PC-3 (cell line): Measurements from ENCODE around the gene PHYKPL. TPM values are rescaled to one million over a fixed set of nuclear protein-coding genes. Genes with fewer than 3 reads are reported as not detected.

Experiments
- ATAC-seq: fragments of 200-7000 bp; cut with Tn5 transposase; 2 replicates; pipeline ENCODE4 v1.9.1; 2020; ENCODE audit warnings: mild to moderate bottlenecking, moderate library complexity
- BruUV-seq: library from RNA; stranded (reverse); fragments of 400-500 nt; replicated peaks from 2 replicates; lab custom pipeline; 2021; lab: Mats Ljungman, UMichigan
- CTCF ChIA-PET: fragments of 300-600 bp; sonication (Branson Sonifier 250); formaldehyde crosslinking; loops from one replicate; lab custom pipeline; 2022; ENCODE audit warnings: antibody characterized with exemption; lab: Charles Lee
- POLR2A ChIA-PET: fragments of 300-600 bp; sonication (Branson Sonifier 250); formaldehyde crosslinking; loops from one replicate; lab custom pipeline; 2022; ENCODE audit warnings: antibody characterized with exemption; ENCODE audit not compliant: unreplicated experiment; lab: Charles Lee
- DNase-seq: peaks from one replicate; pipeline ENCODE4 v3.0.0-alpha.2; 2015
- H2AFZ ChIP-seq: fragments of 300-600 bp; sonication (generic); 2 replicates; pipeline ENCODE4 v1.6.0; 2016; ENCODE audit warnings: antibody characterized with exemption, low read length
- H3F3A ChIP-seq: fragments of 300-600 bp; sonication (generic); one replicate; pipeline ENCODE4 v1.6.0; 2017; ENCODE audit warnings: antibody characterized with exemption, low read length, control low read depth, mild to moderate bottlenecking; ENCODE audit not compliant: unreplicated experiment
- H3K27ac ChIP-seq: fragments of 300-600 bp; sonication (generic); 2 replicates; pipeline ENCODE4 v1.5.1; 2016; ENCODE audit warnings: mild to moderate bottlenecking, low read length
- H3K27me3 ChIP-seq: fragments of 300-600 bp; sonication (generic); 2 replicates; pipeline ENCODE4 v1.6.1; 2016; ENCODE audit warnings: low read length, mixed read lengths
- H3K36me3 ChIP-seq: fragments of 300-600 bp; sonication (generic); 2 replicates; pipeline ENCODE4 v1.6.1; 2016; ENCODE audit warnings: low read depth, mixed run types, low read length, mixed read lengths
- H3K4me1 ChIP-seq: fragments of 300-600 bp; sonication (generic); 2 replicates; pipeline ENCODE4 v1.5.1; 2016; ENCODE audit warnings: low read length; ENCODE audit not compliant: insufficient read depth
- H3K4me2 ChIP-seq: fragments of 300-600 bp; sonication (generic); 2 replicates; pipeline ENCODE4 v1.6.0; 2016; ENCODE audit warnings: low read length
- H3K4me3 ChIP-seq: fragments of 300-600 bp; sonication (generic); 2 replicates; pipeline ENCODE4 v1.5.1; 2016; ENCODE audit warnings: mild to moderate bottlenecking, low read length, mixed read lengths
- H3K79me2 ChIP-seq: fragments of 300-600 bp; sonication (generic); 2 replicates; pipeline ENCODE4 v1.6.1; 2017; ENCODE audit warnings: low read length, mixed read lengths
- H3K9ac ChIP-seq: fragments of 300-600 bp; sonication (generic); 2 replicates; pipeline ENCODE4 v1.6.0; 2016; ENCODE audit warnings: mild to moderate bottlenecking, low read length
- H3K9me2 ChIP-seq: fragments of 300-600 bp; sonication (generic); replicated peaks from 2 replicates; pipeline ENCODE4 v1.6.1; 2016; ENCODE audit warnings: mixed run types, low read length, mixed read lengths
- H3K9me3 ChIP-seq: fragments of 300-600 bp; sonication (generic); 2 replicates; pipeline ENCODE4 v1.6.1; 2016; ENCODE audit warnings: low read length, mixed read lengths
- H4K20me1 ChIP-seq: fragments of 300-600 bp; sonication (generic); 2 replicates; pipeline ENCODE4 v1.6.1; 2016; ENCODE audit warnings: low read length, mixed read lengths
- EZH2 ChIP-seq: fragments of 300-600 bp; sonication (generic); IDR thresholded peaks from one replicate; pipeline ENCODE4 v1.6.1; 2017; ENCODE audit warnings: antibody characterized with exemption, mild to moderate bottlenecking, low read length; ENCODE audit not compliant: unreplicated experiment
- EZH2phosphoT487 ChIP-seq: fragments of 300-600 bp; sonication (generic); IDR thresholded peaks from 2 replicates; pipeline ENCODE4 v1.6.1; 2018; ENCODE audit warnings: mild to moderate bottlenecking, antibody characterized with exemption, low read length, borderline replicate concordance
- intact Hi-C: fragments of 100-400 bp; cut with micrococcal nuclease; formaldehyde crosslinking; loops from 2 replicates; pipeline ENCODE4 v1.9.0; 2023
- total RNA-seq: library from RNA; depleted of rRNA; stranded (reverse); fragments of >200 nt; gene quantifications from 2 replicates; pipeline ENCODE4 v1.2.3, GENCODE V29; 2014
- TF ChIP-seq, protein P1 (sequence below): fragments of 300-600 bp; sonication (generic); conservative IDR thresholded peaks from 2 replicates; pipeline ENCODE4 v1.5.1; 2017; ENCODE audit warnings: antibody characterized with exemption, low read depth, mild to moderate bottlenecking, low read length

Gene PHYKPL
- total RNA-seq, 1 experiment from 2014 or later: 31.2 TPM

DNA sequence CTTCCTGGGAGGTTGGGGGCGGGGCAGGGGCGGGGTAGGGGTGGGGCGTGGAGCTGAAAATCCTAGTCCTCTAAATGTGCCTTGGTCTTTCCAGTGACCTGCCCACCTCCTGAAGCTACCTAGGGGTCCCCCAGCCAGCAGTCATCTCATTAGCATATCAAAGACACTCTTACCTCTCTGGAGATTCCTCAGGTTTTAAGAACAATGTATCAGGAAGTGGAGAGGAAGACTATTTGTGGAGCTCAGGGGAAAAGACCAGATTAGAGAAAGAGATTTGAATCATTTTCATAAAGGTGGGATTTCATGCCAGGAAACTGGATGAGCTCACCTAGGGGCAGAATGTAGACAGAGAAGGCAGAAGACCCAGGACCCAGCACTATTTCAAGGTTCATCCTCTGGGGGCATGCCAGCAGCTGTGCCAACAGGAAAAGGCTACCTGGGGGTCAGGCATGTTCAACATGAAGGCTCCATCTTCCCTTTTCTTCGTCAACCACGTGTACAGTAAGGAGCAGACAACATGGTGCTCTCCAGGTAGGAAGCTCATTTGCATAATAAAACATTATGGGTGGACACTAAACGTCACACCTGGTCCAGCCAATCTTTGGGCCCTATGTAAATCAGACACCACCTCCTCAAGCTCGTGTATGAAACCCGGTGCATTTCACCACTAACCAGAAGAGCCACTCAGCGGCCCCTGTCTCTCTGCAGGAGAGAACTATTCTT is 52.3 kb downstream of the PHYKPL start:
- TF ChIP-seq, protein P1, sequence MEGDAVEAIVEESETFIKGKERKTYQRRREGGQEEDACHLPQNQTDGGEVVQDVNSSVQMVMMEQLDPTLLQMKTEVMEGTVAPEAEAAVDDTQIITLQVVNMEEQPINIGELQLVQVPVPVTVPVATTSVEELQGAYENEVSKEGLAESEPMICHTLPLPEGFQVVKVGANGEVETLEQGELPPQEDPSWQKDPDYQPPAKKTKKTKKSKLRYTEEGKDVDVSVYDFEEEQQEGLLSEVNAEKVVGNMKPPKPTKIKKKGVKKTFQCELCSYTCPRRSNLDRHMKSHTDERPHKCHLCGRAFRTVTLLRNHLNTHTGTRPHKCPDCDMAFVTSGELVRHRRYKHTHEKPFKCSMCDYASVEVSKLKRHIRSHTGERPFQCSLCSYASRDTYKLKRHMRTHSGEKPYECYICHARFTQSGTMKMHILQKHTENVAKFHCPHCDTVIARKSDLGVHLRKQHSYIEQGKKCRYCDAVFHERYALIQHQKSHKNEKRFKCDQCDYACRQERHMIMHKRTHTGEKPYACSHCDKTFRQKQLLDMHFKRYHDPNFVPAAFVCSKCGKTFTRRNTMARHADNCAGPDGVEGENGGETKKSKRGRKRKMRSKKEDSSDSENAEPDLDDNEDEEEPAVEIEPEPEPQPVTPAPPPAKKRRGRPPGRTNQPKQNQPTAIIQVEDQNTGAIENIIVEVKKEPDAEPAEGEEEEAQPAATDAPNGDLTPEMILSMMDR: no peak
- no peak for TF ChIP-seq EZH2
- TF ChIP-seq EZH2phosphoT487: no peak
- CTCF ChIA-PET: no interaction called here
- no TSS peak for BruUV-seq
- H3K4me3 ChIP-seq: no peak overlapping the region
- POLR2A ChIA-PET: no interaction called here
- H3K9ac ChIP-seq: no peak overlapping the region
- no peak overlapping the region for H3K27ac ChIP-seq
- H4K20me1 ChIP-seq: no peaks in the 10 kb centered on the region
- H3K4me1 ChIP-seq: peaks cover 9% of the 10 kb centered on the region
- H3K36me3 ChIP-seq: no peaks in the 10 kb centered on the region
- intact Hi-C loops: no loop called here
- H3K9me3 ChIP-seq: no peaks in the 10 kb centered on the region
- no peak for DNase-seq
- no peak for ATAC-seq
- H3K27me3 ChIP-seq: no peaks in the 10 kb centered on the region
- no peak overlapping the region for H3K4me2 ChIP-seq
- H2AFZ ChIP-seq: no peak overlapping the region
- no peaks in the 10 kb centered on the region for H3F3A ChIP-seq
- no peaks in the 10 kb centered on the region for H3K79me2 ChIP-seq
- no peaks in the 10 kb centered on the region for H3K9me2 ChIP-seq

DNA sequence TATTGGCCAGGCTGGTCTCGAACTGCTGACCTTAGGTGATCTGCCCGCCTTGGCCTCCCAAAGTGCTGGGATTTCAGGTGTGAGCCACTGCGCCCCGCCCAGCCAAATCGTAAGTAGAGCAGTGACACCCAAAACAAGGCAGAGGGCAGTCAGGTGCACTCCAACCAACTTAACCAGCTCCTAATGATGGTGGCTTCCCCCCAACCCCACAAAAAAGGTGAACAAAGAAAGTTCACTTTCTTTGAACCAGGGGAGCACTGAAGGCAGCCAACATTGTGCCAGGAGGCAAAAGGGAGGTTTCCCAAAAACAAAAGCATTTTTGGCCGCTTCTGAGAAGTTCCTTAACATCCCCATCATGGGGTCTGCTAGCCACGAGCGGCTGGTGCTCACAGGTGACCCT is 55.0 kb downstream of the PHYKPL start:
- intact Hi-C loops: no loop called here
- Histone ChIP-seq H3K4me3 (no peak overlapping the region), H3K79me2 (no peaks in the 10 kb centered on the region), H3K9me3 (no peaks in the 10 kb centered on the region), H2AFZ (no peak overlapping the region), H3K4me2 (no peak overlapping the region), H3K9me2 (no peaks in the 10 kb centered on the region), H3F3A (no peaks in the 10 kb centered on the region), H3K27ac (no peak overlapping the region), H3K27me3 (no peaks in the 10 kb centered on the region), H3K36me3 (no peaks in the 10 kb centered on the region), H3K9ac (no peak overlapping the region), H4K20me1 (no peaks in the 10 kb centered on the region), H3K4me1 (peaks cover 6% of the 10 kb centered on the region)
- ChIA-PET CTCF (no interaction called here), POLR2A (no interaction called here)
- no peak for DNase-seq
- ATAC-seq: no peak
- BruUV-seq: no TSS peak
- no peak for TF ChIP-seq EZH2
- no peak for TF ChIP-seq EZH2phosphoT487
- TF ChIP-seq, protein P1: no peak

DNA sequence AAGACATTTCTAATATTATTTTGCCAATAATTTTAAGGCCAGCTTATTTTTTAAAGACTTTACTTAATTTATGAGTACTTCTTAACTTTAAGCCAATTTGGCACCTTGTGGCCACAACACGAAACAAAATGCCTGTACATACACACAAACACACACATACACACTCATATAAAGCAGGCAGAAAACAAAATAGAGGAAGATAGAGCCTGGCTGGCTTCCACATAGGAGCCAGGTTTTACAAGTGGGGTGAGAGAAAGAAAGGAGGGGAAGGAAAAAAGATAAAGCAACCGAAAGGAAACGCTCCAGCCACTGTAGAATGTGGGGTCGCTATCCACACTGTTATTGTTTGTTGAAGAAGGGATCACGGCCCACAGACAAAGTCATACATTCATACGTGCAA is 55.8 kb downstream of the PHYKPL start:
- POLR2A ChIA-PET: no interaction called here
- intact Hi-C loops: no loop called here
- Histone ChIP-seq H3K9me3 (no peaks in the 10 kb centered on the region), H3K36me3 (no peaks in the 10 kb centered on the region), H3K27me3 (no peaks in the 10 kb centered on the region), H3K9me2 (no peaks in the 10 kb centered on the region), H3K27ac (no peak overlapping the region), H3F3A (no peaks in the 10 kb centered on the region), H3K4me1 (no peaks in the 10 kb centered on the region), H2AFZ (no peak overlapping the region), H3K4me2 (no peak overlapping the region), H4K20me1 (no peaks in the 10 kb centered on the region), H3K4me3 (no peak overlapping the region), H3K79me2 (no peaks in the 10 kb centered on the region), H3K9ac (no peak overlapping the region)
- TF ChIP-seq EZH2phosphoT487 (no peak), EZH2 (no peak)
- TF ChIP-seq, protein P1: no peak
- no peak for DNase-seq
- BruUV-seq: no TSS peak
- CTCF ChIA-PET: no interaction called here
- no peak for ATAC-seq
